GM23338 (cell line): Measurements from ENCODE around the gene ATAD5. TPM values are rescaled to one million over a fixed set of nuclear protein-coding genes. Genes with fewer than 3 reads are reported as not detected.
"Not testable (repeated sequence)": the region's sequence is repeated elsewhere in the genome, so short reads cannot be mapped to it uniquely, and the experiment has no call there.

Source experiments
- ATAC-seq: fragments of 200-7000 bp; cut with Tn5 transposase; 3 replicates; pipeline ENCODE4 v1.9.1; 2020
- DNase-seq: peaks from one replicate; pipeline ENCODE4 v3.0.0-alpha.2; 2015; ENCODE audit warnings: low spot score
- H2AFZ ChIP-seq: fragments of 200-600 bp; sonication (generic); 2 replicates; pipeline ENCODE4 v1.8.0; 2016; ENCODE audit warnings: antibody characterized with exemption, mild to moderate bottlenecking, moderate library complexity
- H3F3A ChIP-seq: fragments of 200-600 bp; sonication (generic); replicated peaks from 2 replicates; pipeline ENCODE4 v1.8.0; 2017; ENCODE audit warnings: antibody characterized with exemption, mixed run types, low read depth
- H3K27ac ChIP-seq: fragments of 200-600 bp; sonication (generic); 2 replicates; pipeline ENCODE4 v1.6.1; 2016; ENCODE audit warnings: low read depth
- H3K27me3 ChIP-seq: fragments of 200-600 bp; sonication (generic); 2 replicates; pipeline ENCODE4 v1.8.0; 2016; ENCODE audit warnings: mild to moderate bottlenecking, mixed run types, moderate library complexity; ENCODE audit not compliant: insufficient read depth
- H3K36me3 ChIP-seq: fragments of 200-600 bp; sonication (generic); 2 replicates; pipeline ENCODE4 v1.8.0; 2016; ENCODE audit warnings: mild to moderate bottlenecking; ENCODE audit not compliant: insufficient read depth
- H3K4me1 ChIP-seq: fragments of 200-600 bp; sonication (generic); 2 replicates; pipeline ENCODE4 v1.8.0; 2016; ENCODE audit warnings: mild to moderate bottlenecking, moderate library complexity; ENCODE audit not compliant: insufficient read depth
- H3K4me2 ChIP-seq: fragments of 200-600 bp; sonication (generic); 2 replicates; pipeline ENCODE4 v1.7.1; 2017; ENCODE audit warnings: mixed run types
- H3K4me3 ChIP-seq: fragments of 200-600 bp; sonication (generic); 2 replicates; pipeline ENCODE4 v1.6.1; 2016; ENCODE audit warnings: mixed run types
- H3K79me2 ChIP-seq: fragments of 200-600 bp; sonication (generic); replicated peaks from 2 replicates; pipeline ENCODE4 v1.8.0; 2017; ENCODE audit warnings: mild to moderate bottlenecking; ENCODE audit not compliant: insufficient read depth
- H3K9me2 ChIP-seq: fragments of 200-600 bp; sonication (generic); 2 replicates; pipeline ENCODE4 v1.8.0; 2017; ENCODE audit not compliant: insufficient read depth
- H4K20me1 ChIP-seq: fragments of 200-600 bp; sonication (generic); replicated peaks from 2 replicates; pipeline ENCODE4 v1.8.0; 2017; ENCODE audit warnings: mild to moderate bottlenecking; ENCODE audit not compliant: insufficient read depth
- H3K27ac Mint-ChIP-seq: 2 replicates; pipeline ENCODE4 v1.8.0; 2020; ENCODE audit warnings: inconsistent platforms, mild to moderate bottlenecking, moderate library complexity, mixed read lengths
- H3K27me3 Mint-ChIP-seq: 3 replicates; pipeline ENCODE4 v1.8.0; 2022; ENCODE audit warnings: low read depth, mild to moderate bottlenecking, moderate library complexity, mixed read lengths, inconsistent platforms; ENCODE audit not compliant: insufficient read depth, poor library complexity
- H3K36me3 Mint-ChIP-seq: 3 replicates; pipeline ENCODE4 v1.8.0; 2021; ENCODE audit warnings: low read depth, mild to moderate bottlenecking, inconsistent platforms, moderate library complexity, mixed read lengths
- H3K4me1 Mint-ChIP-seq: 3 replicates; pipeline ENCODE4 v1.8.0; 2020; ENCODE audit warnings: mild to moderate bottlenecking, inconsistent platforms, mixed read lengths
- H3K4me3 Mint-ChIP-seq: 3 replicates; pipeline ENCODE4 v1.8.0; 2021; ENCODE audit warnings: moderate library complexity, mild to moderate bottlenecking, inconsistent platforms, mixed read lengths
- H3K9me3 Mint-ChIP-seq: 3 replicates; pipeline ENCODE4 v1.8.0; 2020; ENCODE audit warnings: moderate library complexity, mild to moderate bottlenecking, inconsistent platforms, mixed read lengths
- CREB1 ChIP-seq: fragments of 250-450 bp; sonication (Bioruptor Pico); IDR thresholded peaks from 2 replicates; pipeline ENCODE4 v1.5.0; 2020; ENCODE audit warnings: low read depth, mild to moderate bottlenecking, moderate library complexity
- EZH2 ChIP-seq: fragments of 200-600 bp; sonication (generic); IDR thresholded peaks from one replicate; pipeline ENCODE4 v1.8.0; 2017; ENCODE audit warnings: antibody characterized with exemption, mild to moderate bottlenecking, low read depth; ENCODE audit not compliant: unreplicated experiment
- EZH2phosphoT487 ChIP-seq: fragments of 200-600 bp; sonication (generic); IDR thresholded peaks from one replicate; pipeline ENCODE4 v1.8.1; 2018; ENCODE audit warnings: antibody characterized with exemption; ENCODE audit not compliant: unreplicated experiment
- JUNB ChIP-seq: IDR thresholded peaks from one replicate; pipeline ENCODE4 v1.6.1; 2016; ENCODE audit warnings: antibody characterized with exemption; ENCODE audit not compliant: unreplicated experiment
- NANOG ChIP-seq: IDR thresholded peaks from 2 replicates; pipeline ENCODE4 v1.6.1; 2016; ENCODE audit warnings: antibody characterized with exemption, borderline replicate concordance
- POLR2AphosphoS5 ChIP-seq: IDR thresholded peaks from 2 replicates; pipeline ENCODE4 v1.6.1; 2016; ENCODE audit warnings: antibody characterized with exemption, low read depth
- polyA plus RNA-seq: library from polyadenylated mRNA; unstranded; fragments of >200 nt; fragmentation: Nextera tagmentation; extraction: Ambion mirVana; gene quantifications from 2 replicates; pipeline ENCODE4 v1.2.1, GENCODE V29; 2016
- total RNA-seq: library from RNA; depleted of rRNA; stranded (reverse); fragments of >200 nt; shearing (Covaris generic); gene quantifications from 2 replicates; pipeline ENCODE4 v1.2.3, GENCODE V29; 2014
- TF ChIP-seq, protein P1 (sequence below): IDR thresholded peaks from 2 replicates; pipeline ENCODE4 v1.6.1; 2016; ENCODE audit warnings: antibody characterized with exemption

ATAD5 gene
- total and polyA plus RNA-seq, 2 experiments from 2014 or later: 24.2 to 30.9 TPM

DNA sequence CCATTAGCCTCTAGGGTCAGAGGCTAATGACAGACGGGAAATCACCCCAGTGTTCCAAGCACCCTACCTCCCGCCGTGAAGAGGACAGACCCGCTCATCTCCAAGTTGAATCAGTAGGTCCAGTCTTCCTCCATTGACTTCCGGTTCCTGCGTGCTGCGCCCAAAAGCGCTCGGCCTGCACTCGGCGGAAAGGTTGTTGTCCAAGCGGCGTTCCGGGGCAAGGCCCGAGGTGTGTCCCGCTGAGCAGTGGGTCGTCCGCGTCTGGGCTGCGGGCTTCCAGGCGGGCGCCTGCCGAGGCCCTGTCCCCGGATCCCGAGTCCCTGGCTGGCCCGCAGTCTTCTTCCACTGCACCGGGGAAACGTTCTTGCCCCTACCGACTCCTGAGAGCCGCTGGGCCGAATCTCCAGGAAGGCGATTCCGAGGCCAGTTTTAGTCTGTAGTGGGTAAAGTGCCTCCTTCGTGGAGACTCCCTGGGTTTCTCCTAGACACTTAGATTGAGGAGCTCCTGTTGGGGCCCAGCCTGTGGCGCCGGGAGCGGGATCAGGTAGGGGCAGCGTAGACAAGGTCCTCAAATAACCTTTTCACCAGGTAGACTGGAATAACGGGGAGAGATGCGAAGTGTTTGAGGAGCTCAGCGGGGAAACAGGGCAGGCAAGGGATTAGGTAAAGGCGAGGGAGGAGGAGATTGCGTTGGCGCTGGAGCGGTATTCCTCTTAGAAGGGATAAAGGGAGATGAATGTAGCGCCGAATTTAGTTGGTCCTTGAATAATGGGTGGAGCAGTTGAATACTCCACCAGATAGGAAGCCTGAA is 74.5 kb downstream of the ATAD5 start, which contains the start of gene TEFM:
TSS of gene TEFM (minus strand) at position 138 of the 811 bp plus-strand sequence. CDS start at position 98, 40 bp downstream.
- H2AFZ ChIP-seq: peak within 1 kb of the TSS; percentile 100
- H3K4me1 ChIP-seq: peaks cover 3% of the 10 kb centered on the region; the same call in 1 of the 2 replicates
- peak within 1 kb of the TSS; percentile 81 for H3K27ac ChIP-seq
- H3F3A ChIP-seq: no peaks in the 10 kb centered on the region; the same call in 1 of the 2 replicates
- Mint-ChIP-seq H3K4me1 (peaks cover 5% of the 10 kb centered on the region; the same call in 2 of the 3 replicates), H3K9me3 (no peaks in the 10 kb centered on the region), H3K36me3 (peaks cover 7% of the 10 kb centered on the region; the same call in 2 of the 3 replicates), H3K4me3 (peak within 1 kb of the TSS; percentile 89), H3K27ac (peak within 1 kb of the TSS; percentile 91), H3K27me3 (peaks cover 2% of the 10 kb centered on the region)
- ATAC-seq (peak; percentile 96), DNase-seq (peak; percentile 94)
- peak within 1 kb of the TSS; percentile 96 for H3K4me2 ChIP-seq
- no peaks in the 10 kb centered on the region for H3K36me3 ChIP-seq
- no peaks in the 10 kb centered on the region for H3K9me2 ChIP-seq
- peaks cover 20% of the 10 kb centered on the region for H3K79me2 ChIP-seq
- peak within 1 kb of the TSS; percentile 95 for H3K4me3 ChIP-seq
- H3K27me3 ChIP-seq: no peaks in the 10 kb centered on the region
- TF ChIP-seq JUNB (no peak), EZH2phosphoT487 (no peak), POLR2AphosphoS5 (peak; percentile 78), EZH2 (peak; percentile 17), CREB1 (CRISPR knock-in tag) (peak; percentile 75)
- TF ChIP-seq, protein P1, sequence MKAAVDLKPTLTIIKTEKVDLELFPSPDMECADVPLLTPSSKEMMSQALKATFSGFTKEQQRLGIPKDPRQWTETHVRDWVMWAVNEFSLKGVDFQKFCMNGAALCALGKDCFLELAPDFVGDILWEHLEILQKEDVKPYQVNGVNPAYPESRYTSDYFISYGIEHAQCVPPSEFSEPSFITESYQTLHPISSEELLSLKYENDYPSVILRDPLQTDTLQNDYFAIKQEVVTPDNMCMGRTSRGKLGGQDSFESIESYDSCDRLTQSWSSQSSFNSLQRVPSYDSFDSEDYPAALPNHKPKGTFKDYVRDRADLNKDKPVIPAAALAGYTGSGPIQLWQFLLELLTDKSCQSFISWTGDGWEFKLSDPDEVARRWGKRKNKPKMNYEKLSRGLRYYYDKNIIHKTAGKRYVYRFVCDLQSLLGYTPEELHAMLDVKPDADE: peak; percentile 79
- H4K20me1 ChIP-seq: no peaks in the 10 kb centered on the region

DNA sequence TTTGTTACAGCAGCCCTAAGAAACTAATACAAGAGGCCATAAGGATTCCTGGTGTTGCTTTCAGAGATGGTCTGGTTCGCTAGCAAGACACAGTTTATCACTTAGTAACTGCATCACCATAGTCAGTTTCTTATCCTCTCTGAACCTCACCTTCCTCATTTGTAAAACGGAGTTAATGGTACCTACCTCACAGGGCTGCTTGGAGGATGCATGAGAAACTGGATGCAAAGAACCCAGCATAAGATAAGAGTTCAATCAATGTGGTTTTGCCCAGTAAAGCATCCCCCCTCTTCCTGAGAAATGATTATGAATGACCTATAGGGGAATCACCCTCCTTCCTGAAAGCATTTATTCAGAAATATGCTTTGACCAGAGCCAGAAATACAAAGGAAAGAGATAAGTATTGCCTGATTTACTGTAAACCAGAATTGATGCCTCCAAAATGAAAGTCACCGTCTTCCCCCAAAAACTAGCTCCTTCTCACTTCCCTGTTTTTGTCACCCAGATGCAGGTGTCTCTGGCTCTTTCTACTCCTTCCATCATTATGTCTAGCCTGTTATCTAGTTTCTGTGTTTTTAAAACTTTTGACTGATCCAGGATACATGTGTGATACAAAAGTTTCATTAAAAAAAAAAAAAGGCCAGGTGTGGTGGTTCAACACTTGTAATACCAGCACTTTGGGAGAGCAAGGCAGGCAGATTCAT is 77.1 kb downstream of the ATAD5 start:
- H3K9me3 Mint-ChIP-seq: no peaks in the 10 kb centered on the region
- no peak overlapping the region for H3K4me3 ChIP-seq
- no peak overlapping the region for H3K27ac ChIP-seq
- DNase-seq (no peak), ATAC-seq (no peak)
- H3K4me1 Mint-ChIP-seq: peaks cover 5% of the 10 kb centered on the region; the same call in 2 of the 3 replicates
- H3K9me2 ChIP-seq: no peaks in the 10 kb centered on the region
- H3K4me3 Mint-ChIP-seq: no peak overlapping the region
- no peaks in the 10 kb centered on the region for H4K20me1 ChIP-seq
- peaks cover 19% of the 10 kb centered on the region for H3K79me2 ChIP-seq
- H2AFZ ChIP-seq: no peak overlapping the region
- no peak for TF ChIP-seq NANOG
- H3K4me1 ChIP-seq: peaks cover 3% of the 10 kb centered on the region; the same call in 1 of the 2 replicates
- no peaks in the 10 kb centered on the region for H3K36me3 ChIP-seq
- H3K36me3 Mint-ChIP-seq: no peaks in the 10 kb centered on the region
- no peak overlapping the region for H3K27ac Mint-ChIP-seq
- H3K4me2 ChIP-seq: no peak overlapping the region
- H3K27me3 ChIP-seq: no peaks in the 10 kb centered on the region
- no peaks in the 10 kb centered on the region; the same call in 1 of the 2 replicates for H3F3A ChIP-seq
- H3K27me3 Mint-ChIP-seq: peaks cover 2% of the 10 kb centered on the region

DNA sequence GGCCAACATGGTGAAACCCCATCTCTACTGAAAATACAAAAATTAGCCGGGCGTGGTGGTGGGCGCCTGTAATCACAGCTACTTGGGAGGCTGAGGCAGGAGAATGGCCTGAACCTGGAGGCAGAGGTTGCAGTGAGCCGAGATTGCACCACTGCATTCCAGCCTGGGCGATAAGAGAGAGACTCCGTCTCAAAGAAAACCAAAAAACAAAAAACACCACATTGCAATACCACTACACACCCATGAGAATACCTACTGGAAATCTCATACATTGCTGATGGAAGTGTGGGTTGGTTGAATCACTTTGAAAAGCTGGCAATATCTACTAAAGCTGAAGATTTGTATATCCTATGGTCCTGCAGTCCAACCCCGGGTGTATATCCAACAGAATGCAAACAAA is 78.4 kb downstream of the ATAD5 start:
- not testable (repeated sequence) for DNase-seq, H3K4me1 Mint-ChIP-seq, H3K27me3 ChIP-seq, H3K36me3 ChIP-seq, ATAC-seq, H3K4me3 Mint-ChIP-seq, H3K27ac ChIP-seq, H3K79me2 ChIP-seq, H3K9me3 Mint-ChIP-seq, H2AFZ ChIP-seq, H3K27ac Mint-ChIP-seq, H3K4me3 ChIP-seq, H4K20me1 ChIP-seq, H3K9me2 ChIP-seq, H3F3A ChIP-seq, H3K4me2 ChIP-seq, H3K27me3 Mint-ChIP-seq, H3K36me3 Mint-ChIP-seq, H3K4me1 ChIP-seq
